ENCODE data around the gene SVIL.

The SVIL gene

GRCh38 chr10:29650552-29650944 lies 15.8 kb upstream of the SVIL start:
- H3K4me3 ChIP-seq (ENCODE audit: low read depth, low read length), result no peak overlapping the region
- TF ChIP-seq CTCF (conservative IDR thresholded peaks at IDR 0.05; ENCODE audit: low read depth, low read length), result no peak
- DNase-seq (ENCODE audit: low read depth), result no peak

GRCh38 chr10:29649561-29650551 lies 15.1 kb upstream of the SVIL start:
- no peak for TF ChIP-seq CTCF (conservative IDR thresholded peaks at IDR 0.05; ENCODE audit: low read depth, low read length)
- peak; percentile 91 for DNase-seq (ENCODE audit: low read depth)
- no peak overlapping the region for H3K4me3 ChIP-seq (ENCODE audit: low read depth, low read length)

- TF ChIP-seq CTCF (conservative IDR thresholded peaks at IDR 0.05; ENCODE audit: low read depth, low read length), result no peak
Measured at GRCh38 chr10:29648983-29649268, 14.2 kb upstream of the SVIL start.

GRCh38 chr10:29648114-29648982 lies 13.6 kb upstream of the SVIL start:
- DNase-seq (ENCODE audit: low read depth), result no peak
- H3K4me3 ChIP-seq (ENCODE audit: low read depth, low read length), result no peak overlapping the region
- TF ChIP-seq CTCF (conservative IDR thresholded peaks at IDR 0.05; ENCODE audit: low read depth, low read length), result no peak

More at GRCh38 chr10:29648983-29649268, 14.2 kb upstream of the SVIL start:
- DNase-seq (ENCODE audit: low read depth), result peak; percentile 60
- H3K4me3 ChIP-seq (ENCODE audit: low read depth, low read length), result no peak overlapping the region

- TF ChIP-seq CTCF (conservative IDR thresholded peaks at IDR 0.05; ENCODE audit: low read depth, low read length), result no peak
- no peak overlapping the region for H3K4me3 ChIP-seq (ENCODE audit: low read depth, low read length)
- no peak for DNase-seq (ENCODE audit: low read depth)
Measured at GRCh38 chr10:29647478-29647877, 12.7 kb upstream of the SVIL start.

- no peak for TF ChIP-seq CTCF (conservative IDR thresholded peaks at IDR 0.05; ENCODE audit: low read depth, low read length)
- DNase-seq (ENCODE audit: low read depth), result peak; percentile 67
- H3K4me3 ChIP-seq (ENCODE audit: low read depth, low read length), result no peak overlapping the region
Measured at GRCh38 chr10:29646960-29647461, 12.2 kb upstream of the SVIL start.
